ENCODE results near the gene SPEN.
"Not testable (repeated sequence)": the region's sequence is repeated elsewhere in the genome, so short reads cannot be mapped to it uniquely, and the experiment has no call there.

The SPEN gene

DNA sequence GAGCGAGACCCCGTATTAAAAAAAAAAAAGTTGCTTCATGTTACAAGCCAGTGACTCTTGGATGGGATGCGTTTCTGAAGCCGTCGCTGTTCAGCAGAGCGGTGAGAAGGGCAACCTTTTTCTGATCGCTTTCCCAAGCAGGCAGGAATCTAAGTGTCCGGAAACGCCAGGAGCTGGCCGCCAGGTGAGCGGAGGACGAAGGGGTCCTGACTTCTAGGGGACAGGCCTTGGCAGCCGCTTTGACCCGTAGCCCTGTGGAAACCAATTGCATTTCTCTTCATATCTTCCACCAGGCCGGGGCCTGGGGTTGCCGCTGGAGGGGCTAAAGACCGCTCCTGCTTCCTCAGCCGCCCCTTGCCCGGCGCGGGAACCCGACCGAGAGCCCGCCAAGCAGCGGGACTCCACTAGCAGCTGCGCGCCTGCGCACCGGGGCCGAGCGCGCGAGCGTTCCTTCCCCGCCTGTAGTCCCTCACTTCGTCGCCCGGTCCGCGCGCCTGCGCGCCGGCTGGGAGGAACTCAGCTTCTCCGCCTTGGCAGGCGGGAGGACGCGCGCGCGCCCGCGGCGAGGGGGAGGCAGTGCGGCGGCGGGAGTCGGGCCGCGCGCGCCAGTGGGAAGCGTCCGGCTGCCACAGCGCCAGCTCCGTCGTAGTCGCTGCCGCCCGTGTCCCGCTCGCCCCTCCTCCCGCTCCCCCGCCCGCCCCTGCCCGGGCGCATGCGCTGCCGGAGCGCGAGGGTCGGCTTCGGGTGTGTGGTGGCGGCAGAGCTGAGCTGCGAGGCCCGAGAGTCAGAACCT is at the start of gene SPEN:
SPEN (plus strand) TSS at position 608 of the 793 bp plus-strand sequence. CDS start 361 bp downstream, outside the sequence.
- DNase-seq (ENCODE audit: low spot score): peak; percentile 89

- DNase-seq (ENCODE audit: low spot score): no peak
Observed at GRCh38 chr1:15799004-15799867, 48.3 kb upstream of the SPEN start.

DNA sequence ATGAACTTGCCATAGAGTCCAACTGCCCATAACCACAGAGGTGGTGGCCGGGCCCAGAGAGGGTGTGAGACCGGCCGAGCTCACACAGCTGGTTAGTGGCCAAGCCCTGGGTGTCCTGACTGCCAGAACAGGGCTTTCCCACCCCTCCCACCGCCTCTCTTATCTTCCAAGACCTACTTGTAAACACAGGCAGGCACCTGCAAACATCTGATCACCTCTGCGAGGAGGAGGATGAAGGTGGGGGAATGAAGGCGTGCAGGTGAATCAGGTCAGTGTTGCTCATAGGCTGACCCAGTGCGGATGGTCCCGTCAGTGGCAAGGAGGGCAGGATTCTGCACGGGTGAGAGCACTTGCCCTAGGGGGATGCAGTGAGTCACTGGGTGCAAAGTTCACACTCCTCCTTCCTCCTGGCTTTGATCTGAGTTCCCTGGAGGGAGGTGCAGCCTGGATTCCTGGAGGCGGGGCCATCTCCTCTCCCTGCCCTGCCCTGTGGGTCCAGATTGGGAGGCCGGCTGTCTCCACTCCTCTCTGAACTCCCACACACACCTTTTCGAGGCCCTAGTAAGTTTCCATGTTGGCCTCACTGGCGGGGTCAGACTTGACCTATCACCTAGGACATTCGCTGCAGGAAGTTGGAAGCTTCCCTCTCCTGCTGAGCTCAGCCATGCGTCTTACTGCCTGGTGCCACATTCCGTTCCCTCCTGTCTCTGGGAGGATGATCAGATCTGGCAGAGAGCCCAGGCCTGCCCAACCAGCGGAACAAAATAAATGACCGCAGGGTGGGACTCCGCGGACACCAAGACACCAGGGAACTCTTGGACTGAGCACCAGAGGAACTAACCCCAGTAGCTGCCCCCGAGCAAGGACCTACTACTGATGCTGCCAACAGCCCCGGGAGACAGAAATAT is 47.3 kb upstream of the SPEN start:
- no peak for DNase-seq (ENCODE audit: low spot score)

GRCh38 chr1:15802234-15802965 is 45.1 kb upstream of the SPEN start:
- DNase-seq (ENCODE audit: low spot score): no peak

- peak; percentile 58 for DNase-seq (ENCODE audit: low spot score)
Observed at GRCh38 chr1:15803380-15803779, 44.1 kb upstream of the SPEN start.

GRCh38 chr1:15804060-15804459 is 43.4 kb upstream of the SPEN start:
- no peak for DNase-seq (ENCODE audit: low spot score)

- no peak for DNase-seq (ENCODE audit: low spot score)
Observed at GRCh38 chr1:15807121-15807520, 40.4 kb upstream of the SPEN start.

- DNase-seq (ENCODE audit: low spot score): not testable (repeated sequence)
Observed at GRCh38 chr1:15807549-15807948, 40.0 kb upstream of the SPEN start, which contains the start of gene UQCRHL. Gene UQCRHL (minus strand): TSS chr1:15807649. CDS start chr1:15807649, 0 bp downstream.

- DNase-seq (ENCODE audit: low spot score): no peak
Observed at GRCh38 chr1:15808955-15809354, 38.6 kb upstream of the SPEN start.

DNA sequence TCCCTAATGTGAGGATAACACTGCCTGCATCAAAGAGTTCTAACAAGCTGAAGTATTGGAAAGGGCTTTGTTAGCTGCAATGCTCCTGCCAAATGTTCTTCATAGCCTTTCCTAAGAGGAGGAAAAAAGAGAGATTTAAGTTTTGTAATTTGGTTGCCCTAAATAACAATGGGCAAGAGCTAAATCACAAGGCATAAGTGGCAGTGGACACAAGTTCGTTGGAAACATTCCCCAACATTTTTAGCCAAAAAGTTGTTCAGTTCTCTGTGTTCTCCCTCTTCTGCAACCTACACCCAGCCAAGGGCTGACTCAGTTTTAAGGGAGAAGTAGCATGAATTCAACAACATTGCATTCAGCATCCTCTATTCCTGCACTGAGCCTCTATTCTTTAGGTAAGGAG is 37.4 kb upstream of the SPEN start:
- DNase-seq (ENCODE audit: low spot score): no peak

DNA sequence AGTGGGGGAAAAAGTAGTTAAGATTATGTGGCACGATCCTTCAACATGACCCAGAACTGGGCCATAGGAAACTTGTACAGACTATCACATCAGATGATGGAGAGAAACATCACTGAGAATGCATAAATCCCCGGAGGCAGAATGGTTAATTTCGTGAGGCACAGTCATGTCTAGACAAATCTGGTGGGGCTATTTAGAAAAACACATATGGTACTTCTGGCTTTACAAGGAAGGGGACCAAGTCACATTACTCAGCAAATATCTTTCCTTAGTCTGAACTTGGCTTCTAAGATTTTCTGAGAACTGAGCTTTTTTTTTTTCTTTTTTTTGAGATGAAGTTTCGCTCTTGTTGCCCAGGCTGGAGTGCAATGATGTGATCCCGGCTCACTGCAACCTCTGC is 30.8 kb upstream of the SPEN start:
- DNase-seq (ENCODE audit: low spot score): no peak

DNA sequence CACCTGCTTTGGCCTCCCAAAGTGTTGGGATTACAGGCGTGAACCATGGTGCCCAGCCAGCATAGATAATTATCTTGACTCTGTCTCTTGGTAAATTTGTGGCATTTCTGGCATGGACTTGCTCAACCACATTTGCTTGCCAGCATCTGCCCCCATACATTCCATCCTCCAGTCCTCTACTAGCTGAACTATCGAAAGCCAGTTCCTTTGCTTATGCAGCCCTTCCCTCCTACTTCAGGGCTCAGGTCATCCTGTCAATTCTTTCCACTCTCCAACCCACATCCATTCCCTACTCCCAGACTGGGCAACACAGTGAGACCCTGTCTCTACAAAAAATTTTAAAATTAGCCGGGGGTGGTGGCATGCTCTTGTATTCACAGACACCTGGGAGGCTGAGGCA is 27.0 kb upstream of the SPEN start:
- DNase-seq (ENCODE audit: low spot score): no peak

GRCh38 chr1:15825800-15826199 is 21.7 kb upstream of the SPEN start:
- DNase-seq (ENCODE audit: low spot score): no peak

GRCh38 chr1:15826810-15827507 is 20.5 kb upstream of the SPEN start:
- no peak for DNase-seq (ENCODE audit: low spot score)

- DNase-seq (ENCODE audit: low spot score): not testable (repeated sequence)
Observed at GRCh38 chr1:15827567-15827966, 19.9 kb upstream of the SPEN start.

DNA sequence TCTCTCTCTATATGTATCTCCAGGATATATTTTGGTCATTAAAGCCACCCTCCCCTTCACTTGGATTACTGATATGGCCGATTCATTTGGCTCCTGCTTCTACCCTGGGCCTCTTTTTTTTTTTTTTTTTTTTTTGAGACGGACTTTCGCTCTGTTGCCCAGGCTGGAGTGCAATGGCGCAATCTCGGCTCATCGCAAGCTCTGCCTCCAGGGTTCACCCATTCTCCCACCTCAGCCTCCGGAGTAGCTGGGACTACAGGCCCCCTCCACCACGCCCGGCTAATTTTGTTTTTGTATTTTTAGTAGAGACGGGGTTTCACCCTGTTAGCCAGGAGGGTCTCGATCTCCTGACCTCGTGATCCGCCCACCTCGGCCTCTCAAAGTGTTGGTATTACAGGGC is 18.6 kb upstream of the SPEN start:
- DNase-seq (ENCODE audit: low spot score): not testable (repeated sequence)

GRCh38 chr1:15830258-15830657 is 17.2 kb upstream of the SPEN start:
- DNase-seq (ENCODE audit: low spot score): no peak

DNA sequence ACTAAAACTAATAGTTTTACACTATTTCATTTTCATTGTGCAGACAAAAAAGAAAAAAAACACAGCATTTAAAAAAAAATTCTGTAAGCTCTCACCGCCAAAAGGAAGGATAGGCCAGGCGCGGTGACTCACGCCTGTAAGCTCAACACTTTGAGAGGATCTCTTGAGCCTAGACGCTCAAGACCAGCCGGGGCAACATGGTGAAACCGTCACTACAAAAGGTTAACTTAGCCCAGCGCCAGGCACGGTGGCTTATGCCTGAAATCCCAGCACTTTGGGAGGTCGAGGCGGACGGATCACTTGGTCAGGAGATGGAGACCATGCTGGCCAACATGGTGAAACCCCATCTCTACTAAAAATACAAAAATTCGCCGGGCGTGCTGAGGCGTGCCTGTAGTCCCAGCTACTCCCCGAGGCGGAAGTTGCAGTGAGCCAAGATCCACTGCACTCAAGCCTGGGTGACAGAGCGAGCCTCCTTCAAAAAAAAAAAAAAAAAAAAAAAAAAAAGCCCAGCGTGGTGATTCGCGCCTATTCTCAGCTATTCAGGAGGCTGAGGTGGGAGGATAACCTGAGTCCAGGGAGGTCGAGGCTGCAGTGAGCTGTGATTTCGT is 14.3 kb upstream of the SPEN start:
- no peak for DNase-seq (ENCODE audit: low spot score)

DNA sequence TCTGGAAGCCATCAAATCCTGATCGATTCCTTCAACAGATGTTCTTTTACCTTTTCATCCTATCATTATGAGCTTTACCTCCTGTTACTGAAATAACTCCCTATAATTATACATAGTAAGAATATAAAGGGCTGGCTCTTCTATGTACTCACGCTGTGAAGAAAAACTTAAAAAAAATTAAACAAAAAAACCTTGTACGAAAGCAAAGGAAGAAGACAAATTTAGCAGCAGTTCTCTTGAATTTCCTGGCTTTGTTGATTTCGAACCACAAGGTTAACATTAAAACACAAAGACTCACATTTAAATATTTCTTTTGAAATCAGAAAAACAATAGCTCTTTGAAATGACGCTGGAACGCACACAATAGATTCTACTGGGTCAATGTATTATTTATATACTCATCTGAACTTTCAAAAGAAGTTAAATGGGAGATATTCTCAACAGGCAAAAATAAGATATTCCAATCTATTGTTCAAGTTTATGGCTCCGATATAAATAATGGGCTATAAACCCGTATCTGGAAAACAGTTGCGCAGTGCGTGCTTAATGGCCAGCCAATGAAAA is 13.6 kb upstream of the SPEN start:
- no peak for DNase-seq (ENCODE audit: low spot score)
